ENCODE data around the gene EPB41. TPM values are rescaled to one million over a fixed set of nuclear protein-coding genes. Genes with fewer than 3 reads are reported as not detected.

Gene EPB41
- total and polyA plus RNA-seq, 9 of the 15 experiments (the other 6 are each of a cell fraction or from before 2014, with no cell fraction given) = 3.7 to 213 (median 141) TPM

DNA sequence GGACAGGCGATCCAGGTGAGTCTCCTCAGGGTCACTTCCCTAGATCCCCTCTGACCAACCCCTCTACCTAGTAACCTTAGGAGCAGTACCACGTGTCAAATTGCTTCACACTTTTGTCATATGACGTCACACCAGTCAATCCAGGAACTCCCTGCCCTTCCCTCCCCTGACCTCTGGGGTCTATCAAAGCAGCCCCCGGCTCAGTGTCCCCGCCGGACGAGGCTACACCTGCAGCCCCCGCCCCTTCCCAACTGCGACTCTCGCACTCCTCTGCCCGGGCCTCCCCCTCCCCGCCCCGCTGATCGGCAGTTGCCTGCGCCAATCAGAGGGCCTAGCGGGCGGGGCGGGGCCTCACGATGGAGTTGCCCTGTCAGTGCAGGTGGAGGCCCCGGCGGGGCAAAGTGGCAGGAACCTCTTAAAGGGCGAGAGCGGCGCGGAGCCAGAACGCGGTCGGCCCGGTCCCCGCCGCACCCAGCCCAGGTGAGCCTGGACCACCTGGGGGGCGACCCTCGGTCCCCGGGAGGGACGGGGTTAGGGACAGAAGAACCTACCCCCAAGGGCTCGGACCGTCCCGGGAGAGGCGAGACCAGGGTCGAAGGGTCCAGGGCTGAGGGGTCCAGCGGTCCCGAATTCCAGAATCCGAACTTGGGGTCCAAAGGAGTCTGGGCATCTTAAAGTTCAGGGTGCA, 27.5 kb upstream of the EPB41 start (continued):
- TF ChIP-seq, protein P1, sequence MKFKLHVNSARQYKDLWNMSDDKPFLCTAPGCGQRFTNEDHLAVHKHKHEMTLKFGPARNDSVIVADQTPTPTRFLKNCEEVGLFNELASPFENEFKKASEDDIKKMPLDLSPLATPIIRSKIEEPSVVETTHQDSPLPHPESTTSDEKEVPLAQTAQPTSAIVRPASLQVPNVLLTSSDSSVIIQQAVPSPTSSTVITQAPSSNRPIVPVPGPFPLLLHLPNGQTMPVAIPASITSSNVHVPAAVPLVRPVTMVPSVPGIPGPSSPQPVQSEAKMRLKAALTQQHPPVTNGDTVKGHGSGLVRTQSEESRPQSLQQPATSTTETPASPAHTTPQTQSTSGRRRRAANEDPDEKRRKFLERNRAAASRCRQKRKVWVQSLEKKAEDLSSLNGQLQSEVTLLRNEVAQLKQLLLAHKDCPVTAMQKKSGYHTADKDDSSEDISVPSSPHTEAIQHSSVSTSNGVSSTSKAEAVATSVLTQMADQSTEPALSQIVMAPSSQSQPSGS (CRISPR knock-in tag; IDR thresholded peaks at IDR 0.05) = peak; percentile 54; the same call in 1 of the 2 replicates
- TF ChIP-seq CBFA2T3 (IDR thresholded peaks at IDR 0.05) = peak; percentile 19; the same call in 1 of the 2 replicates
- TF ChIP-seq ZNF561 (CRISPR knock-in tag; conservative IDR thresholded peaks at IDR 0.05) = 0 out of 2 replicates have a peak, but pooled peaks have one; percentile 3
- 0 out of 2 replicates have a peak, but pooled peaks have one; percentile 24 for TF ChIP-seq TAF7 (tag; IDR thresholded peaks at IDR 0.05)
- TF ChIP-seq, protein P2, sequence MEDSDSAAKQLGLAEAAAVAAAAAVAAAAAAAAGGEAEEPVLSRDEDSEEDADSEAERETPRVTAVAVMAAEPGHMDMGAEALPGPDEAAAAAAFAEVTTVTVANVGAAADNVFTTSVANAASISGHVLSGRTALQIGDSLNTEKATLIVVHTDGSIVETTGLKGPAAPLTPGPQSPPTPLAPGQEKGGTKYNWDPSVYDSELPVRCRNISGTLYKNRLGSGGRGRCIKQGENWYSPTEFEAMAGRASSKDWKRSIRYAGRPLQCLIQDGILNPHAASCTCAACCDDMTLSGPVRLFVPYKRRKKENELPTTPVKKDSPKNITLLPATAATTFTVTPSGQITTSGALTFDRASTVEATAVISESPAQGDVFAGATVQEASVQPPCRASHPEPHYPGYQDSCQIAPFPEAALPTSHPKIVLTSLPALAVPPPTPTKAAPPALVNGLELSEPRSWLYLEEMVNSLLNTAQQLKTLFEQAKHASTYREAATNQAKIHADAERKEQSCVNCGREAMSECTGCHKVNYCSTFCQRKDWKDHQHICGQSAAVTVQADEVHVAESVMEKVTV (CRISPR knock-in tag; IDR thresholded peaks at IDR 0.05) = no peak
- TF ChIP-seq, protein P3, sequence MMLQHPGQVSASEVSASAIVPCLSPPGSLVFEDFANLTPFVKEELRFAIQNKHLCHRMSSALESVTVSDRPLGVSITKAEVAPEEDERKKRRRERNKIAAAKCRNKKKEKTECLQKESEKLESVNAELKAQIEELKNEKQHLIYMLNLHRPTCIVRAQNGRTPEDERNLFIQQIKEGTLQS (IDR thresholded peaks at IDR 0.05) = peak; percentile 97
- TF ChIP-seq, protein P3 (CRISPR knock-in tag; conservative IDR thresholded peaks at IDR 0.05) = no peak
- TF ChIP-seq, protein P4, sequence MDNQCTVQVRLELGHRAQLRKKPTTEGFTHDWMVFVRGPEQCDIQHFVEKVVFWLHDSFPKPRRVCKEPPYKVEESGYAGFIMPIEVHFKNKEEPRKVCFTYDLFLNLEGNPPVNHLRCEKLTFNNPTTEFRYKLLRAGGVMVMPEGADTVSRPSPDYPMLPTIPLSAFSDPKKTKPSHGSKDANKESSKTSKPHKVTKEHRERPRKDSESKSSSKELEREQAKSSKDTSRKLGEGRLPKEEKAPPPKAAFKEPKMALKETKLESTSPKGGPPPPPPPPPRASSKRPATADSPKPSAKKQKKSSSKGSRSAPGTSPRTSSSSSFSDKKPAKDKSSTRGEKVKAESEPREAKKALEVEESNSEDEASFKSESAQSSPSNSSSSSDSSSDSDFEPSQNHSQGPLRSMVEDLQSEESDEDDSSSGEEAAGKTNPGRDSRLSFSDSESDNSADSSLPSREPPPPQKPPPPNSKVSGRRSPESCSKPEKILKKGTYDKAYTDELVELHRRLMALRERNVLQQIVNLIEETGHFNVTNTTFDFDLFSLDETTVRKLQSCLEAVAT (IDR thresholded peaks at IDR 0.05) = peak in 1 of 2 experiments; percentile 36; a peak in 1 of 4 replicates
- no peak; a peak in 2 of 4 replicates for TF ChIP-seq HDAC1 (IDR thresholded peaks at IDR 0.05)
- peak; percentile 42; the same call in 1 of the 2 replicates for TF ChIP-seq LEF1 (IDR thresholded peaks at IDR 0.05)
- TF ChIP-seq, protein P5, sequence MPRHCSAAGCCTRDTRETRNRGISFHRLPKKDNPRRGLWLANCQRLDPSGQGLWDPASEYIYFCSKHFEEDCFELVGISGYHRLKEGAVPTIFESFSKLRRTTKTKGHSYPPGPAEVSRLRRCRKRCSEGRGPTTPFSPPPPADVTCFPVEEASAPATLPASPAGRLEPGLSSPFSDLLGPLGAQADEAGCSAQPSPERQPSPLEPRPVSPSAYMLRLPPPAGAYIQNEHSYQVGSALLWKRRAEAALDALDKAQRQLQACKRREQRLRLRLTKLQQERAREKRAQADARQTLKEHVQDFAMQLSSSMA (CRISPR knock-in tag; IDR thresholded peaks at IDR 0.05) = no peak
- TF ChIP-seq ARHGAP35 (IDR thresholded peaks at IDR 0.05; ENCODE audit: partially characterized antibody) = no peak
